B cell (primary cell): ENCODE results near the gene SGF29. TPM values are rescaled to one million over a fixed set of nuclear protein-coding genes. Genes with fewer than 3 reads are reported as not detected.

Experiments
- ATAC-seq: fragments of 200-7000 bp; cut with Tn5 transposase; one replicate; pipeline ENCODE4 v1.10.0; 2021; ENCODE audit warnings: low read depth, mild to moderate bottlenecking, moderate number of reproducible peaks, moderate library complexity
- CTCF ChIA-PET: fragments of 350-600 bp; sonication (Branson Sonifier 250); formaldehyde crosslinking; loops from one replicate; lab custom pipeline; 2021; ENCODE audit warnings: antibody characterized with exemption, inconsistent platforms; lab: Charles Lee
- POLR2A ChIA-PET: fragments of 350-600 bp; sonication (Branson Sonifier 250); formaldehyde crosslinking; loops from one replicate; lab custom pipeline; 2021; ENCODE audit warnings: antibody characterized with exemption; lab: Charles Lee
- DNase-seq: peaks from one replicate; pipeline ENCODE4 v3.0.0; 2013
- H2AFZ ChIP-seq: 2 replicates; pipeline ENCODE4 v1.6.1; 2012; ENCODE audit warnings: mild to moderate bottlenecking, low read depth, low read length; ENCODE audit not compliant: insufficient read depth, poor library complexity, severe bottlenecking
- H3K27ac ChIP-seq, 2 donors: 1 replicate in 1 of 2; 2 replicates in 1 of 2; pipeline ENCODE4 v1.5.1; 2012 to 2013; ENCODE audit warnings: low read length in 2 of 2, mild to moderate bottlenecking in 2 of 2, moderate library complexity in 1 of 2
- H3K27me3 ChIP-seq, 4 experiments: fragments of 200-600 bp in 1 of 4; sonication (generic) in 1 of 4; replicated peaks in 1 of 4; 1 replicate in 2 of 4; 2 replicates in 2 of 4; pipeline versions ENCODE4 v1.6.1 to v1.7.0; 2013 to 2016; ENCODE audit warnings: low read length in 3 of 4, mild to moderate bottlenecking in 2 of 4, mixed read lengths in 1 of 4, moderate library complexity in 1 of 4; ENCODE audit not compliant: insufficient read depth in 4 of 4, control insufficient read depth in 3 of 4; ENCODE audit errors: control extremely low read depth in 1 of 4
- H3K36me3 ChIP-seq, 2 experiments: replicated peaks in 1 of 2; 1 replicate in 1 of 2; 2 replicates in 1 of 2; pipeline versions ENCODE4 v1.6.1 to v1.7.1; 2013; ENCODE audit warnings: low read length in 1 of 2; ENCODE audit not compliant: insufficient read depth in 2 of 2, control insufficient read depth in 1 of 2; ENCODE audit errors: control extremely low read depth in 1 of 2, extremely low read depth in 1 of 2
- H3K4me1 ChIP-seq, 2 donors: fragments of 200-600 bp in 1 of 2; sonication (generic) in 1 of 2; 1 replicate in 1 of 2; 2 replicates in 1 of 2; pipeline versions ENCODE4 v1.5.1 to v1.6.1; 2013 to 2017; ENCODE audit warnings: low read length in 2 of 2; ENCODE audit not compliant: control insufficient read depth in 2 of 2, insufficient read depth in 2 of 2
- H3K4me2 ChIP-seq: replicated peaks from 2 replicates; pipeline ENCODE3; 2012; ENCODE audit warnings: mild to moderate bottlenecking, low read depth, low read length; ENCODE audit not compliant: poor library complexity, severe bottlenecking
- H3K4me3 ChIP-seq, 5 experiments: fragments of 200-600 bp in 1 of 5; sonication (generic) in 1 of 5; 1 replicate in 3 of 5; 2 replicates in 2 of 5; pipeline versions ENCODE4 v1.5.1 to v1.7.0; 2011 to 2016; ENCODE audit warnings: low read length in 4 of 5, mild to moderate bottlenecking in 4 of 5, low read depth in 2 of 5, control low read depth in 1 of 5, moderate library complexity in 1 of 5; ENCODE audit not compliant: insufficient read depth in 1 of 5; ENCODE audit errors: control extremely low read depth in 1 of 5, extremely low read depth in 1 of 5
- H3K79me2 ChIP-seq: fragments of 200-600 bp; sonication (generic); one replicate; pipeline ENCODE4 v1.6.0; 2016; ENCODE audit warnings: low read length; ENCODE audit not compliant: control insufficient read depth, insufficient read depth
- H3K9ac ChIP-seq: fragments of 200-600 bp; sonication (generic); 2 replicates; pipeline ENCODE4 v1.6.1; 2017; ENCODE audit warnings: mild to moderate bottlenecking, low read length, moderate library complexity
- H3K9me3 ChIP-seq, 3 donors: one replicate each; pipeline versions ENCODE4 v1.6.1 to v1.7.1; 2013; ENCODE audit warnings: low read length in 2 of 3; ENCODE audit not compliant: control insufficient read depth in 2 of 3, insufficient read depth in 1 of 3; ENCODE audit errors: control extremely low read depth in 1 of 3
- H4K20me1 ChIP-seq: 2 replicates; pipeline ENCODE4 v1.6.0; 2012; ENCODE audit warnings: mild to moderate bottlenecking, low read length; ENCODE audit not compliant: insufficient read depth, control insufficient read depth, poor library complexity, severe bottlenecking
- H3K27ac Mint-ChIP-seq: one replicate; pipeline ENCODE4 v1.8.0; 2021; ENCODE audit warnings: mixed read lengths
- H3K27me3 Mint-ChIP-seq: one replicate; pipeline ENCODE4 v1.8.0; 2021; ENCODE audit warnings: mixed read lengths
- H3K4me1 Mint-ChIP-seq: one replicate; pipeline ENCODE4 v1.8.0; 2021; ENCODE audit warnings: mixed read lengths
- H3K4me3 Mint-ChIP-seq: one replicate; pipeline ENCODE4 v1.8.0; 2021; ENCODE audit warnings: mixed read lengths
- H3K9me3 Mint-ChIP-seq: one replicate; pipeline ENCODE4 v1.8.0; 2022; ENCODE audit warnings: mixed read lengths; ENCODE audit not compliant: insufficient read depth
- EZH2 ChIP-seq: IDR thresholded peaks from 2 replicates; pipeline ENCODE4 v1.6.1; 2012; ENCODE audit warnings: borderline replicate concordance, low read depth, mild to moderate bottlenecking, moderate library complexity, low read length; ENCODE audit not compliant: insufficient read depth, poor library complexity, severe bottlenecking
- WGBS: methylation state at CpG from one replicate; pipeline ENCODE4 v1.1.5; 2013; ENCODE audit warnings: missing lambda C conversion rate; ENCODE audit not compliant: insufficient coverage; 5-methylcytosine and 5-hydroxymethylcytosine counted together
- intact Hi-C: fragments of 100-400 bp; cut with micrococcal nuclease; formaldehyde crosslinking; loops from one replicate; pipeline ENCODE4 v1.10.0; 2022
- polyA plus RNA-seq: library from polyadenylated mRNA; depleted of rRNA; stranded (reverse); fragments of >200 nt; gene quantifications from 2 replicates; pipeline ENCODE4 v1.2.3, GENCODE V29; 2012
- total RNA-seq, 2 donors: library from RNA; stranded (reverse); fragments of 120-200 nt in 1 of 2; gene quantifications; 1 replicate in 1 of 2; 2 replicates in 1 of 2; pipeline versions ENCODE4 v1.2.3 to v1.2.4, GENCODE V29; 2013 to 2022
- TF ChIP-seq, protein P1 (sequence below): fragments of 200-600 bp; IDR thresholded peaks from one replicate; pipeline ENCODE4 v1.8.0; 2022; ENCODE audit warnings: antibody characterized with exemption, mild to moderate bottlenecking

SGF29 gene
- total and polyA plus RNA-seq, 2 donors (not counting 1 experiment from before 2014, with no cell fraction given): 24.0 to 52.9 TPM

DNA sequence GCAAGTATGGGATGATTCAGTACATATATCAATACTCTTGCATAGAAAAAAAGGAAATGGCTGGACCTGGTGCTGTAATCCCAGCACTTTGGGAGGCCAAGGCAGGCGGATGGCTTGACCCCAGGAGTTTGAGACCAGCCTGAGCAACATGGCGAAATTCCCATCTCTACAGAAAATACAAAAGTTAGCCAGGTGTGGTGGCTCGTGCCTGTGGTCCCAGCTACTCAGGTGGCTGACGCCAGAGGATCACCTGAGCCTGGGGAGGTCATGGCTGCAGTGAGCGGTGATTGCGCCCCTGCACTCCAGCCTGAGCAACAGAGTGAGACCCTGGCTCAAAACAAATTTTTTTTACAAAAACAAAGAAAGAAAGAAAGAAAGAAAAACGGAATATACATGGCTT, 7.1 kb upstream of the SGF29 start:
- no peaks in the 10 kb centered on the region for H3K36me3 ChIP-seq
- no peak overlapping the region for H3K27ac ChIP-seq
- no peak overlapping the region for H3K27ac Mint-ChIP-seq
- WGBS: 89% methylated on average over 4 of the region's 7 CpGs
- no peak overlapping the region for H2AFZ ChIP-seq
- H3K9me3 Mint-ChIP-seq: no peaks in the 10 kb centered on the region
- H3K9ac ChIP-seq: no peak overlapping the region
- no peak for ATAC-seq
- H3K4me1 Mint-ChIP-seq: peaks cover 9% of the 10 kb centered on the region
- TF ChIP-seq, protein P1, sequence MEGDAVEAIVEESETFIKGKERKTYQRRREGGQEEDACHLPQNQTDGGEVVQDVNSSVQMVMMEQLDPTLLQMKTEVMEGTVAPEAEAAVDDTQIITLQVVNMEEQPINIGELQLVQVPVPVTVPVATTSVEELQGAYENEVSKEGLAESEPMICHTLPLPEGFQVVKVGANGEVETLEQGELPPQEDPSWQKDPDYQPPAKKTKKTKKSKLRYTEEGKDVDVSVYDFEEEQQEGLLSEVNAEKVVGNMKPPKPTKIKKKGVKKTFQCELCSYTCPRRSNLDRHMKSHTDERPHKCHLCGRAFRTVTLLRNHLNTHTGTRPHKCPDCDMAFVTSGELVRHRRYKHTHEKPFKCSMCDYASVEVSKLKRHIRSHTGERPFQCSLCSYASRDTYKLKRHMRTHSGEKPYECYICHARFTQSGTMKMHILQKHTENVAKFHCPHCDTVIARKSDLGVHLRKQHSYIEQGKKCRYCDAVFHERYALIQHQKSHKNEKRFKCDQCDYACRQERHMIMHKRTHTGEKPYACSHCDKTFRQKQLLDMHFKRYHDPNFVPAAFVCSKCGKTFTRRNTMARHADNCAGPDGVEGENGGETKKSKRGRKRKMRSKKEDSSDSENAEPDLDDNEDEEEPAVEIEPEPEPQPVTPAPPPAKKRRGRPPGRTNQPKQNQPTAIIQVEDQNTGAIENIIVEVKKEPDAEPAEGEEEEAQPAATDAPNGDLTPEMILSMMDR: no peak
- TF ChIP-seq EZH2: no peak
- CTCF ChIA-PET: interaction anchor here (0.6 kb wide), 1 partner anchor 31 kb away, joined by 3 read pairs; no protein-coding TSS in a partner anchor
- no peaks in the 10 kb centered on the region for H3K79me2 ChIP-seq
- intact Hi-C loops: no loop called here
- peaks cover 0 to 8% of the 10 kb centered on the region in 2 donors for H3K4me1 ChIP-seq
- DNase-seq: no peak
- H3K4me2 ChIP-seq: no peak overlapping the region
- no peaks in the 10 kb centered on the region for H4K20me1 ChIP-seq
- POLR2A ChIA-PET: no interaction called here
- H3K27me3 ChIP-seq: peaks cover 0 to 3% (median 0%) of the 10 kb centered on the region in 4 experiments
- H3K4me3 ChIP-seq: no peak overlapping the region
- peaks cover 22% of the 10 kb centered on the region for H3K27me3 Mint-ChIP-seq
- H3K4me3 Mint-ChIP-seq: no peak overlapping the region
- H3K9me3 ChIP-seq: no peaks in the 10 kb centered on the region

DNA sequence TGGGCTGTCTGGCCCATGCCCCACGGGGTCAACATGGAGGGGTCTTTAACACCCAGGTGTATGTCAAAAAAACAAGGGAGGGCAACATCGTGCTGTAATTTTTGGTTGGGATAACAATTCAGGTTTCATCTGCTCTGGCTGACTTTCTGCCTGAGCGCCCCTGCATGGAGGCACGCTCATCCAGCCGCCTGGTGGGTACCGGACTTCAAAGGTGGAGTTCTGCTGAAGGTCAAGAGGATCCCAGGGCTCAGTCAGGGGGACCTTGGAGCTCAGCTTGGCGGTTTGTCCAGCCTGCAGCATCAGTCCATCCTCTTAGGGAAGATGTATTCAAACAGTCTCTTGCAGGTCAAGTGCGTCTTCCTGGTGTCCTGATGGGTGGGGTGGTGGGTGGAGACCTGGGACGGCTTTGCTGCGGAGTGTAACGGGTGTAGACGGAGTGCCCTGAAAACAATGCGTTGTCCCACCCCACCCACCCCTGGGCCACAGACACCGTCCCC, 5.4 kb upstream of the SGF29 start:
- Histone ChIP-seq H2AFZ (no peak overlapping the region), H3K4me3 (no peak overlapping the region), H3K36me3 (no peaks in the 10 kb centered on the region), H3K9me3 (no peaks in the 10 kb centered on the region), H3K4me2 (no peak overlapping the region), H4K20me1 (no peaks in the 10 kb centered on the region), H3K79me2 (no peaks in the 10 kb centered on the region), H3K4me1 (peaks cover 3% of the 10 kb centered on the region in 2 donors), H3K27ac (no peak overlapping the region), H3K9ac (no peak overlapping the region), H3K27me3 (peaks cover 0 to 3% (median 0%) of the 10 kb centered on the region in 4 experiments)
- Mint-ChIP-seq H3K27me3 (peaks cover 14% of the 10 kb centered on the region), H3K9me3 (no peaks in the 10 kb centered on the region), H3K4me3 (no peak overlapping the region), H3K27ac (no peak overlapping the region), H3K4me1 (peaks cover 3% of the 10 kb centered on the region)
- ATAC-seq: no peak
- POLR2A ChIA-PET: no interaction called here
- DNase-seq: no peak
- TF ChIP-seq, protein P1: no peak
- intact Hi-C loops: no loop called here
- WGBS: 82% methylated on average over 7 of the region's 14 CpGs
- CTCF ChIA-PET: no interaction called here
